HG02970 (cell line): ENCODE measurements around the gene LRP3.
"Not testable (repeated sequence)": the region's sequence is repeated elsewhere in the genome, so short reads cannot be mapped to it uniquely, and the experiment has no call there.

Experiments used
- ATAC-seq: cut with Tn5 transposase; IDR thresholded peaks from one replicate; pipeline ENCODE4 v1.9.1; 2021; ENCODE audit warnings: mild to moderate bottlenecking, moderate library complexity, moderate number of reproducible peaks; ENCODE audit not compliant: unreplicated experiment, low FRiP score

Gene LRP3

GRCh38 chr19:33215438-33216197, 21.5 kb downstream of the LRP3 start:
- no peak for ATAC-seq

GRCh38 chr19:33216198-33216830, 22.2 kb downstream of the LRP3 start:
- no peak for ATAC-seq

GRCh38 chr19:33217881-33218280, 23.8 kb downstream of the LRP3 start:
- no peak for ATAC-seq

GRCh38 chr19:33219261-33219815, 25.2 kb downstream of the LRP3 start:
- ATAC-seq, result no peak

DNA sequence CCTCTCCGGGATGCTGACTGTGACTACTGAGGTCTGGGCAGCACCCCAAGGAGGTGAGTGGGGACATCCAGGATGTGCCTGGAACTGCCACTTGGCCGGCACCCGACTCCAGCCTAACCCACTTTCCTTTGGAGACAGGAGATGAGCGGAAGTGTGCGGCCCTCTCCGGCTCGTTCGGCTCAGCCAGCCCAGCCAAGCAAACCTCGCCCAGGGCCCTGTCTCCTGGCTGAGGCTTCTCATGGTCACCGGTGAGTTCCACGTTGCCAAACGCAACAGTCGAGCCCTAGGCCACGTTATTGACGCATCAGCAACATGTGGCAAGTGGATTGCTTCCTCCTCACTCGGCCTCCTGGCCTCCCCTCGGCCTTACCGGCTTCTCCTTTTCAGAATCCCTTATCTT, 26.0 kb downstream of the LRP3 start:
- no peak for ATAC-seq

DNA sequence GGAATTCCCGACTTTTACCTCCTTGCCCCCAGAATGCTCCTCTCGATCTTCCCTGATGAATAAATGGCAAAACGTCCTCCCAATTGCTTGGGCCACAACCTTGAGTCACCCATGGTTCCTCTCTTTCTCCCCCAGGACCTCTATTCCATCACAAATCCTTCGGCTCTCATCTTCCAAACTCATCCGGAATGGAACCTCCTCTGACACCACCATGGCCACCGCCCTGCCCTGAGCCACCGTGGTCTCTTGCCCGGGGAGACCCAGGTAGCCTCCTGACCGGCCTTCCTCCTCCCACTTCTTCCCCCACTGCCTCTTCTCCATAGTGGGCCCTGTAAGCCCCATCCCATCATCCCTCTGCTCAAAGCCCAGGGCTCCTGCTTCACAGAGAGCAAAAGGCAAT, 26.6 kb downstream of the LRP3 start:
- ATAC-seq, result no peak

DNA sequence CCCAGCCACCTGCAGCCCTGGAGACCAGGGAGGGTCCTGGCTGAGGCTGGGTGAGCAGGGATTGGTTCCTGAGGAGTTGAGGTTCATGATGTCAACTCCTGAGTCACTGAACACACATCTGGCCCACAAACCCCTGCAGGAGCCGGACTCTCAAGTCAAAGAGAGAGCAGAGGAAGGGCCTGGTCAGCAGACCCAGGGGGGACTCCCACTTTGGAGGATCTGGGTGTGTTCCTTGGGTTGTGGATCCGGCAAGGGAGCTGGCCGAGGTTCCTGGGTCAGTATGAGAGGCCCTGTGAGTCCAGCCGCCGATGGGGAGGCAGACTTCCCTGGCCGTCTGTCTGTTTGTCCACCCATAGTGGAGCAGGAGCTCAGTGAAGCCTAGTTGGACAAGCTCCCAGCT, 27.5 kb downstream of the LRP3 start:
- no peak for ATAC-seq

DNA sequence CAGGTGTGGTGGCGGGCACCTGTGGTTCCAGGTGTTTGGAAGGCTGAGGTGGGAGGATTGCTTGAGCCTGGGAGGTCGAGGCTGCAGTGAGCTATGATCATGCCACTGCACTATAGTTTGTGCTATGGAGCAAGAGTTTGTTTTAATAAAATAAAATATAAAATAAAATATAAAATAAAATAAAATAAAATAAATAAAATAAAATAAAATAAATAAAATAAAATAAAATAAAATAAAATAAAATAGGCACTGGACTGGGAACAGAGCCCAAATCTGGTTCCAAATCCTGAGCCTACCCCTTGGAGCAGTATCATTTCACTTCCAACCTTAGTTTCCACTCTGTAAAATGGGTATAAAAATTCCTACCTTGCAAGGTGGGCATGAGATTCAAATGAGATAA, 28.1 kb downstream of the LRP3 start:
- not testable (repeated sequence) for ATAC-seq

DNA sequence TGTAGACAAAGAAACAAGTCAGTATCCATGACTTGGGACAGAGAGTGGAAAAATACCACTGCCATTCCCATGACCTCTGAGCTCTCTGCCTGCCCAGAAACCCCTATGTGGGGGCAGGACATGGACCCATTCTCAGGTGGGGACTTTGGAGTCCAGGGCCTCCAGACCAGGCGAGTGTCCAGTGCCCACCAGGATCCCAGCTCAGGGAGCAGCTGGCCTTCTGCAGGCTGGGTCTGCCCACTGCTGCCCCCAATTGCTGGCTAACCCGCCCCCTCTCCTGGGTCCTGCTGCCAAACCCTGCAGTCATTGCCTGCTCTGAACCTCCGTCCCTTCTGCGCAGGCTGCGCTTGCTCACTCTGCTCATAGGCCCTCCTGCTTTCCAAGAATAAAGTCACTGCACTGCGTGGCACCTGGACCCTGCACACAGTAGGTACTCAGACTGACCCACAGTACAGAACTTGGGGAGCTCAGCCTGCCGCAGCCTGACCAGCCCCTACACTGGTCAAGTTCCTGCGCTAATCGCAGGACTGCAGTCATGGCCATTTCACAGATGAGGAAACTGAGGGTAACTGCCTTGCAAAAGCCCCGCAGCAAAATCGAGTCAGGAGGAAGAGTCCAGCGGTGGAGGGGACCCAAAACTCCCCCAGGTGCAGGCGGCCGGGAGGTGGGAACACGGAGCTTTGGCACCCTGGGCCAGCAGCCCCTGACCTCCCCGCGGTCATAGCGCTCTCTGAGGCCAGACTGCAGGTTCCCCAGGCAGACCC, 30.7 kb downstream of the LRP3 start:
- no peak for ATAC-seq

- no peak for ATAC-seq
Observed at GRCh38 chr19:33225458-33225926, 31.4 kb downstream of the LRP3 start, which contains the start of gene SLC7A10. Gene SLC7A10, minus strand, starts transcription at chr19:33225850. Its CDS starts 147 bp downstream, at chr19:33225703.

GRCh38 chr19:33226550-33227241, 32.6 kb downstream of the LRP3 start:
- no peak for ATAC-seq

DNA sequence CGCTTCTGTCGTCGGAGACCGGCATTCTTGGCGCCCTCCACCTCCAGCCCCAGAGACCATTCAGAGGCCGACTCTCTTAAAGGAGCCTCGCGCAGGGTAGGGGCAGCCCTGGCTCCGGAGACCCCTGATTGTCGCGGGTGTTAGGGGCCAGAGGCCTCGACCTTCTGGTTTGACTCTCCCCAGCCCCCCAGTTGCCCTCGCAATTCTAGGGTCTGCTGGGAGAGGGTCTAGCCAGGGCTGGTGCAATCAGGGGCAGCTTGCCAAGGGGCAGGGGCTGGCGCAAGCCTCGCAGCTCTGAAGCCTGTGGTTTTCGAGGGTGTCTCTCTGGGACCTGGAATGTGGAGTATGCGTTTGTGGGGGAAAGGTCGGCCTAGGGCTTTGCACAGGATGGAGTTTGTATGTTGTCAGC, 33.1 kb downstream of the LRP3 start:
- ATAC-seq, result no peak

- ATAC-seq, result no peak
Observed at GRCh38 chr19:33227870-33228599, 33.9 kb downstream of the LRP3 start.

- ATAC-seq, result no peak
Observed at GRCh38 chr19:33229962-33230361, 35.8 kb downstream of the LRP3 start.

- ATAC-seq, result no peak
Observed at GRCh38 chr19:33231511-33231910, 37.4 kb downstream of the LRP3 start.

DNA sequence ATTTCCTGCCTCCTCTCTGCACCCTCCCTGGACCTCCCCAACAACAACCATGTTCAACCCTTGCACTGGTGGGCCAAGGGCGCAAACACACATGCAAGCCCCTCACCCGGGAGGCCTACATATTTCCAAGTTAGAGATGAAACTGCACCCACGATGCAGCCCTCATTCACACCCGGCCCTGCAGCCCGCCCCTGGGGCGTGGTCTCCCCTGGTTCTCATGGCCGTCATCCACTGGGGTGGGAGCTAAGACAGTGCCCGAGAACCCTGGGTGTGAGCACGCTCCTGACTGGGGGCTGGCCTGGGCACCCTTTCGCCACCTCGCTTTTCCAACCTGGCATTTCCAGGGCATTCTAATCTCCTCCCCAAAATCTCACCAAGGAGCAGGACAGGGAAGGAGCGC, 38.5 kb downstream of the LRP3 start:
- ATAC-seq, result no peak

DNA sequence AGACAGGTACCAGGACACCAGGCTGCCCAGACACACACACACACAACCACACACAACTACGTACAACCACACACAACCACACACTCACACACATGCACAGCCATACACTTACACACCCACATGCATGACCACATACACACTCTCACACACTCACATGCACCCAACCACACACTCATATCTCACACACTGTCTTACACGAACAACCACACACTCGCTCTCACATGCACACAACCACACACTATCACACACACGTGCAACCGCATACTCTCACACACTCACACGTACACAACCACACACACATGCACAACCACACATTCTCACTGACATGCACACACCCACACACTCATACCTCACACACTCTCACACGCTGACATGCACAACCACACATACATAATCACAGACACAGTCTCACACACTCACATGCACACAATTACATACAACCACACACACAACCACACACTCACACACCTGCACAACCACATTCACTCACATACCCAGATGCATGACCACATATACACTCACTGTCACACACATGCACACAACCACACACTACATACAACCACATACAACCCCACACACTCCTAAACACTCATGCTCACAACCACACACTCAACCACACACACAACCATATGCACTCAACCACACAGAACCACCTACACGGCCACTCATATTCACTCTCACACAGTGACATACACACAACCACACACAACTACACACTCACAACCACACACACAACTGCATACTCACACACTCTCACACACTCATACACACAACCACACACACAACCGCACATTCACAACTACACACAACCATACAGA, 39.1 kb downstream of the LRP3 start:
- ATAC-seq, result no peak

DNA sequence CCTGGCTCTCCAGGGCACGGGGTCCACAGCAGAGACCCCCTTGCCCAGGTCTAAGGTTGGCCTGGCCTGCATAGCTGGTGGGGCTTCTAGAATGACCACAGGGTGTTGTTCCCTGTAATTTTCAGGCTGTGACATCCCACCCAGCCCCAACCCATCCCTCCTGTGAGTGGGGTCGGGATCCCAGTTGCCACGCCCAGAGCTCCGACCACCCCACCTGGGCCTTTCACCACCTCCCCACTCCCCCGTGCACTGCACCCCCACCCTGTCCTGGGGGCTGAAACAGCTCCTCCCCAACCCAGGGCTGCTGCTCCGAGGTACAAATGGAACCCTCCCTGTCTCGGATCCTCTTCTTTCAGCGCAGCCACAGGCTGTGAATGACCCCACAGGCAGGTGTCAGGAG, 40.0 kb downstream of the LRP3 start:
- ATAC-seq, result no peak

DNA sequence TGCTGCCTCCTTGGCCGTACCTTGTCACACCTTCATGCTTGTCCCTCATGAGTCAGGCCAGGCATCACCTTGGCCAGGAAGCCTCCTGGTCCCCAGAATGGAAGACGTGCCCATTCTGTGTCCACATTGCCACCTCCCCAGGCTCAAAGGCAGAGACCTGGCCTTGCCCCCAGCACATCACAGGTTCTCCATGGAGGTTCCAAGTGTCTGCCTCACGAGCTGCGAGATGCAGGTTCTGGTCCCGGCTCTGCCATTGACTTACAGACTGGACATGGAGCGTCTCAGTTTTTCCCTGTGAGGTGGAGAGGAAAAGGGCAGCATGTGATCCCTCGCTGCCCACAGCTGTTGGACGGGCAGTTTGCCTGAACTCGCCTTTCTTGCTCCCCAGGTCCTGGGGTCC, 40.6 kb downstream of the LRP3 start:
- ATAC-seq, result no peak
